Measurements from ENCODE around the gene KDM2B. TPM values are rescaled to one million over a fixed set of nuclear protein-coding genes. Genes with fewer than 3 reads are reported as not detected.

KDM2B gene
- total and polyA plus RNA-seq, 10 of the 15 experiments (the other 5 are each of a cell fraction or from before 2014, with no cell fraction given) = 13.6 to 124 (median 40.4) TPM

GRCh38 chr12:121399391-121400331 lies 181.2 kb downstream of the KDM2B start, which contains the start of gene RNF34 (continued):
- TF ChIP-seq CBX3 (IDR thresholded peaks at IDR 0.05; ENCODE audit: borderline replicate concordance, low read depth) (no peak), RFX5 (IDR thresholded peaks at IDR 0.05; ENCODE audit: low read depth, low read length) (0 out of 2 replicates have a peak, but pooled peaks have one; percentile 47), WRNIP1 (IDR thresholded peaks at IDR 0.05; ENCODE audit: borderline replicate concordance, low read depth, low read length) (no peak), SIX5 (IDR thresholded peaks at IDR 0.05; ENCODE audit: low read depth, low read length, severe bottlenecking) (peak; percentile 27), ZNF384 (IDR thresholded peaks at IDR 0.05; ENCODE audit: borderline replicate concordance, low read depth, low read length) (no peak), PAX5 (IDR thresholded peaks at IDR 0.05; ENCODE audit: borderline replicate concordance, low read depth, low read length) (peak; percentile 67; the same call in 1 of the 2 replicates), SUZ12 (IDR thresholded peaks at IDR 0.05; ENCODE audit: unreplicated experiment) (no peak), RAD51 (IDR thresholded peaks at IDR 0.05) (peak; percentile 79), ZNF24 (IDR thresholded peaks at IDR 0.05) (no peak), HDGF (IDR thresholded peaks at IDR 0.05) (peak; percentile 90; the same call in 1 of the 2 replicates), STAT1 (conservative IDR thresholded peaks at IDR 0.05) (no peak), JUNB (IDR thresholded peaks at IDR 0.05) (no peak), CUX1 (IDR thresholded peaks at IDR 0.05; ENCODE audit: insufficient replicate concordance, low read depth, low read length) (no peak), IKZF1 (conservative IDR thresholded peaks at IDR 0.05) (peak; percentile 74), MTA2 (IDR thresholded peaks at IDR 0.05; ENCODE audit: low read depth) (0 out of 2 replicates have a peak, but pooled peaks have one; percentile 19), NFYA (IDR thresholded peaks at IDR 0.05; ENCODE audit: borderline replicate concordance, low read depth, low read length) (peak; percentile 21), MYB (IDR thresholded peaks at IDR 0.05; ENCODE audit: borderline replicate concordance, low read depth, low read length) (no peak), SUPT20H (IDR thresholded peaks at IDR 0.05; ENCODE audit: borderline replicate concordance, control insufficient read depth, low read depth, low read length) (no peak), EGR1 (IDR thresholded peaks at IDR 0.05; ENCODE audit: borderline replicate concordance in 1 of 2, low read depth in 2 of 2, low read length in 2 of 2) (peak; percentile 6 to 87; a peak in 1 of 3 replicates), LARP7 (IDR thresholded peaks at IDR 0.05) (no peak; the same call in 1 of the 2 replicates), ZNF274 (IDR thresholded peaks at IDR 0.05; ENCODE audit: insufficient read depth, insufficient read length) (no peak), CREB1 (IDR thresholded peaks at IDR 0.05; ENCODE audit: low read depth) (peak; percentile 71; the same call in 1 of the 2 replicates), SMAD1 (IDR thresholded peaks at IDR 0.05; ENCODE audit: low read depth, partially characterized antibody) (no peak), SMC3 (IDR thresholded peaks at IDR 0.05; ENCODE audit: borderline replicate concordance, low read length) (no peak), GATAD2B (conservative IDR thresholded peaks at IDR 0.05; ENCODE audit: low read depth) (peak; percentile 67; the same call in 1 of the 2 replicates), SPI1 (IDR thresholded peaks at IDR 0.05; ENCODE audit: borderline replicate concordance, insufficient read depth, low read depth, low read length) (0 out of 2 replicates have a peak, but pooled peaks have one; percentile 4), RB1 (IDR thresholded peaks at IDR 0.05; ENCODE audit: borderline replicate concordance) (peak; percentile 88; the same call in 1 of the 2 replicates)

Measured in GM12878 (cell line).